Stomach (tissue), 4 donors: ENCODE data around the gene NPTN.

ENCODE experiments used
- EP300 ChIP-seq: sonication (generic); formaldehyde crosslinking; IDR thresholded peaks from one replicate; pipeline ENCODE4 v1.6.1; 2017; ENCODE audit warnings: antibody characterized with exemption
- POLR2A ChIP-seq, 4 donors: fragments of 450-650 bp; IDR thresholded peaks; one replicate each; pipeline ENCODE4 v1.6.1; 2016; ENCODE audit warnings: antibody characterized with exemption in 4 of 4, control low read depth in 2 of 4, mild to moderate bottlenecking in 1 of 4, moderate library complexity in 1 of 4
- POLR2AphosphoS5 ChIP-seq, 3 donors: sonication (generic); formaldehyde crosslinking; IDR thresholded peaks; one replicate each; pipeline ENCODE4 v1.6.1; 2016; ENCODE audit warnings: antibody characterized with exemption in 3 of 3
- TF ChIP-seq, protein P1 (sequence below), 7 experiments: fragments of 450-650 bp in 4 of 7; fragments of 200-600 bp in 3 of 7; sonication (generic) in 3 of 7; IDR thresholded peaks; one replicate each; pipeline ENCODE4 v1.5.1; 2016 to 2019; ENCODE audit warnings: antibody characterized with exemption in 7 of 7, control low read depth in 2 of 7, mild to moderate bottlenecking in 1 of 7

DNA sequence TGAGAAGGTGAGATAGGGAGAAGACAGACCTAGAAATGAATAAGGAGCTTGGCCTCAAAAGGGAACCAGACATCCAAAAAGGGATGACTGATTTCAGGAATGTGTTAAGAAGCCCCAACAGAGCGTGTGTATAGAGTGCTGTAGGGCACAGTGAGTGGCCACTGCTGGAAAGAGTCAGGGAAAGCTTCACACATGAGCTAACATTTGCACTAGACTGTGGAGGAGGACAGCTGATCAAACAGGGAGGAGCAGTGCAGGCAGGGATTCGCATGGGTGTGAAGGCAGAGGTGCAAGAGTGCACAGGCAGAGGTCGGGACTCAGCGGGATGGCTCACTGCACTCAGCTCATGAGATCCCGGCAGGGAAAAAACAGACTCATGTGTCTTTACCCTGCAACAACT lies 61.8 kb downstream of the NPTN start:
- TF ChIP-seq, protein P1, sequence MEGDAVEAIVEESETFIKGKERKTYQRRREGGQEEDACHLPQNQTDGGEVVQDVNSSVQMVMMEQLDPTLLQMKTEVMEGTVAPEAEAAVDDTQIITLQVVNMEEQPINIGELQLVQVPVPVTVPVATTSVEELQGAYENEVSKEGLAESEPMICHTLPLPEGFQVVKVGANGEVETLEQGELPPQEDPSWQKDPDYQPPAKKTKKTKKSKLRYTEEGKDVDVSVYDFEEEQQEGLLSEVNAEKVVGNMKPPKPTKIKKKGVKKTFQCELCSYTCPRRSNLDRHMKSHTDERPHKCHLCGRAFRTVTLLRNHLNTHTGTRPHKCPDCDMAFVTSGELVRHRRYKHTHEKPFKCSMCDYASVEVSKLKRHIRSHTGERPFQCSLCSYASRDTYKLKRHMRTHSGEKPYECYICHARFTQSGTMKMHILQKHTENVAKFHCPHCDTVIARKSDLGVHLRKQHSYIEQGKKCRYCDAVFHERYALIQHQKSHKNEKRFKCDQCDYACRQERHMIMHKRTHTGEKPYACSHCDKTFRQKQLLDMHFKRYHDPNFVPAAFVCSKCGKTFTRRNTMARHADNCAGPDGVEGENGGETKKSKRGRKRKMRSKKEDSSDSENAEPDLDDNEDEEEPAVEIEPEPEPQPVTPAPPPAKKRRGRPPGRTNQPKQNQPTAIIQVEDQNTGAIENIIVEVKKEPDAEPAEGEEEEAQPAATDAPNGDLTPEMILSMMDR (IDR thresholded peaks at IDR 0.05), result no peak
- TF ChIP-seq POLR2A (IDR thresholded peaks at IDR 0.05) (no peak), POLR2AphosphoS5 (IDR thresholded peaks at IDR 0.05) (no peak), EP300 (no peak)
